Sigmoid colon (tissue), 7 donors: ENCODE measurements around the gene ZYX. TPM values are rescaled to one million over a fixed set of nuclear protein-coding genes. Genes with fewer than 3 reads are reported as not detected.

Source experiments
- DNase-seq: peaks from one replicate; pipeline ENCODE4 v3.0.0-alpha.2; 2019
- H3K27ac ChIP-seq, 4 donors: fragments of 200-600 bp; sonication (generic); one replicate each; pipeline ENCODE4 v1.5.1; 2016 to 2019; ENCODE audit warnings: mild to moderate bottlenecking in 1 of 4
- H3K27me3 ChIP-seq, 3 donors: fragments of 200-600 bp; sonication (generic); one replicate each; pipeline ENCODE4 v1.5.1; 2019; ENCODE audit warnings: mild to moderate bottlenecking in 1 of 3
- H3K36me3 ChIP-seq, 4 donors: fragments of 200-600 bp; sonication (generic); one replicate each; pipeline ENCODE4 v1.5.1; 2016 to 2019
- H3K4me1 ChIP-seq, 4 donors: fragments of 200-600 bp; sonication (generic); one replicate each; pipeline ENCODE4 v1.5.1; 2017 to 2019
- H3K4me3 ChIP-seq, 4 donors: fragments of 200-600 bp; sonication (generic); one replicate each; pipeline ENCODE4 v1.5.1; 2017 to 2019; ENCODE audit warnings: mild to moderate bottlenecking in 2 of 4, moderate library complexity in 1 of 4
- H3K9me3 ChIP-seq, 4 donors: fragments of 200-600 bp in 3 of 4; sonication (generic) in 3 of 4; one replicate each; pipeline versions ENCODE4 v1.5.1 to v1.6.1; 2013 to 2019
- EP300 ChIP-seq, 4 donors: sonication (generic); formaldehyde crosslinking; IDR thresholded peaks; one replicate each; pipeline ENCODE4 v1.6.1; 2017; ENCODE audit warnings: antibody characterized with exemption in 4 of 4
- POLR2A ChIP-seq, 2 donors: fragments of 450-650 bp; IDR thresholded peaks; one replicate each; pipeline ENCODE4 v1.6.1; 2016; ENCODE audit warnings: antibody characterized with exemption in 2 of 2, mild to moderate bottlenecking in 2 of 2, moderate library complexity in 2 of 2
- POLR2AphosphoS5 ChIP-seq, 4 donors: sonication (generic); formaldehyde crosslinking; IDR thresholded peaks; one replicate each; pipeline ENCODE4 v1.6.1; 2017; ENCODE audit warnings: antibody characterized with exemption in 4 of 4
- WGBS, 2 donors: extraction: QIAGEN DNeasy Blood & Tissue Kit; methylation state at CpG; one replicate each; pipeline ENCODE4 v1.1.7; 2013; 5-methylcytosine and 5-hydroxymethylcytosine counted together
- intact Hi-C: fragments of 100-400 bp; cut with DNase I; formaldehyde crosslinking; loops from one replicate; pipeline ENCODE4 v1.15.1; 2023
- polyA plus RNA-seq, 3 donors: library from polyadenylated mRNA; stranded (reverse); fragments of 200-250 nt; gene quantifications; one replicate each; pipeline ENCODE4 v1.2.3, GENCODE V29; 2013
- total RNA-seq, 4 donors: library from RNA; depleted of rRNA; stranded (reverse); fragments of >200 nt; gene quantifications; one replicate each; pipeline ENCODE4 v1.1.0, GENCODE V29; 2016
- TF ChIP-seq, protein P1 (sequence below), 4 experiments: fragments of 450-650 bp in 3 of 4; fragments of 200-600 bp in 1 of 4; IDR thresholded peaks; one replicate each; pipeline ENCODE4 v1.5.1; 2016 to 2019; ENCODE audit warnings: antibody characterized with exemption in 4 of 4, mild to moderate bottlenecking in 3 of 4, moderate library complexity in 2 of 4
- donor health status: healthy with polysubstance abuse.
- donor health status: Bipolar disorder and iron deficiency.
- donor health status: healthy.

The ZYX gene
- total and polyA plus RNA-seq, 7 donors: 34.4 to 218 (median 82.4) TPM

GRCh38 chr7:143355450-143356385 lies 25.4 kb upstream of the ZYX start:
- H3K27ac ChIP-seq: no peak overlapping the region
- intact Hi-C loops: no loop called here

DNA sequence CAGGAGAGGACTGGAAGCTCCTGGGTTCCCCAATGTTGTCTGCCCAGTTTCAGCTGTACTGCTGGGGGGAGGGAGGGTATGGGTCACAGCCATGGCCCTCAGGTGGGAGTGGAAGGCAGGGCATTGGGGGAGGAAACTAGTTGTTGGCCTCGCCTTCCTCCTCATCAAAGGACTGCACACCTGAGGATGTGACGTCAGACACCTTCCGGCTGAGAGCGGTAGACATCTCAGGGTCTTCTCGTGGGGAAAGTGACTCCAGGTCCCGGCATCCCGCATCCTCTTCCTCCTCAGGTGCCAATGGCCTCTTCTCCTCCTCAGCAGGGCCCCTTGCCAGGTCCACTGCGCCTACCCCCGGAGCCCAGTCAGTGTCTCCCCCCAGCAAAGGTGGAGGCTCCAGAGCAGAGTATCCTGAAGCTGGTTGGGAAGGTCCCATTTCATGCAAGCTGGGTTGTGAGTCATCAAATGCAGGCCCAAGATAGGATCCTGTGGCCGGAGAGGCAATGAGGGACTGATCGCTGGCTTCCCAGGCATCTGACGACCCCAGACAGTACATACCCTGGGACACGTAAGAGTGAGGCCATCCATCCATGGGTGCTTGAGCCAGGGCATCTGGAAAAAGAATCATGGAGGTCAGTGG lies 24.6 kb upstream of the ZYX start:
- Histone ChIP-seq H3K36me3 (peaks cover 0 to 8% (median 0%) of the 10 kb centered on the region in 4 donors), H3K27ac (no peak overlapping the region), H3K4me3 (no peak overlapping the region), H3K9me3 (no peaks in the 10 kb centered on the region), H3K27me3 (peaks cover 0 to 7% (median 0%) of the 10 kb centered on the region in 3 donors), H3K4me1 (peaks cover 0 to 9% (median 5%) of the 10 kb centered on the region in 4 donors)
- intact Hi-C loops: no loop called here
- DNase-seq: no peak
- WGBS, 2 donors: 94 to 96% methylated on average over 13 of the region's 13 CpGs
- TF ChIP-seq POLR2AphosphoS5 (IDR thresholded peaks at IDR 0.05): no peak
- TF ChIP-seq POLR2A (IDR thresholded peaks at IDR 0.05): no peak
- TF ChIP-seq, protein P1, sequence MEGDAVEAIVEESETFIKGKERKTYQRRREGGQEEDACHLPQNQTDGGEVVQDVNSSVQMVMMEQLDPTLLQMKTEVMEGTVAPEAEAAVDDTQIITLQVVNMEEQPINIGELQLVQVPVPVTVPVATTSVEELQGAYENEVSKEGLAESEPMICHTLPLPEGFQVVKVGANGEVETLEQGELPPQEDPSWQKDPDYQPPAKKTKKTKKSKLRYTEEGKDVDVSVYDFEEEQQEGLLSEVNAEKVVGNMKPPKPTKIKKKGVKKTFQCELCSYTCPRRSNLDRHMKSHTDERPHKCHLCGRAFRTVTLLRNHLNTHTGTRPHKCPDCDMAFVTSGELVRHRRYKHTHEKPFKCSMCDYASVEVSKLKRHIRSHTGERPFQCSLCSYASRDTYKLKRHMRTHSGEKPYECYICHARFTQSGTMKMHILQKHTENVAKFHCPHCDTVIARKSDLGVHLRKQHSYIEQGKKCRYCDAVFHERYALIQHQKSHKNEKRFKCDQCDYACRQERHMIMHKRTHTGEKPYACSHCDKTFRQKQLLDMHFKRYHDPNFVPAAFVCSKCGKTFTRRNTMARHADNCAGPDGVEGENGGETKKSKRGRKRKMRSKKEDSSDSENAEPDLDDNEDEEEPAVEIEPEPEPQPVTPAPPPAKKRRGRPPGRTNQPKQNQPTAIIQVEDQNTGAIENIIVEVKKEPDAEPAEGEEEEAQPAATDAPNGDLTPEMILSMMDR (IDR thresholded peaks at IDR 0.05): no peak
- TF ChIP-seq EP300 (IDR thresholded peaks at IDR 0.05): no peak

More at GRCh38 chr7:143355450-143356385, 25.4 kb upstream of the ZYX start:
- Histone ChIP-seq H3K9me3 (no peaks in the 10 kb centered on the region), H3K4me3 (no peak overlapping the region), H3K4me1 (peaks cover 0 to under 1% (median 0%) of the 10 kb centered on the region in 4 donors), H3K27me3 (no peaks in the 10 kb centered on the region), H3K36me3 (peaks cover 0 to 8% (median 0%) of the 10 kb centered on the region in 4 donors)
- WGBS, 2 donors: 91 to 92% methylated on average over 16 of the region's 16 CpGs
- TF ChIP-seq EP300 (IDR thresholded peaks at IDR 0.05): no peak
- TF ChIP-seq POLR2AphosphoS5 (IDR thresholded peaks at IDR 0.05): no peak
- no peak for TF ChIP-seq POLR2A (IDR thresholded peaks at IDR 0.05)
- TF ChIP-seq, protein P1 (IDR thresholded peaks at IDR 0.05): no peak
- no peak for DNase-seq

DNA sequence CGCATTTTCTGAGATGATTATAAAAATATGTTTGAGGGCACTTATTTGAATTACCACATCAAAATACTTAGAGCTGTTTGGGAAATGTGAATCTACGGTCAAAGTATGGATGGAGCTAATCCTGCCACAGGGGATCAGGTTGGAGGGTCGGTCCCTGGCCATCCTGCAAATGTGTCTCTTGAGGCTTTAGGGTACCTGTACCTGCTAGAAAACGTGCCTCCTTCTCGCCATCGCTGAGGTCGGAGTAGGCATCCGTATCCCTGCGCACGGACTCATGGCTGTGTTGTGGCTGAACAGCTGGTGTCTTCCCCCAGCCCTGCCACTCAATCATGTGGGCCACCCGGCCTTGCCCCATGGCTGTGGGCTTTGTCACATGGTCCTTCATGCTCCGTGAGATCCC lies 22.5 kb upstream of the ZYX start:
- Histone ChIP-seq H3K9me3 (no peaks in the 10 kb centered on the region), H3K36me3 (peaks cover 0 to 8% (median 0%) of the 10 kb centered on the region in 4 donors), H3K27me3 (peaks cover 0 to 16% (median 3%) of the 10 kb centered on the region in 3 donors), H3K4me1 (peaks cover 0 to 23% (median 17%) of the 10 kb centered on the region in 4 donors), H3K27ac (no peak overlapping the region), H3K4me3 (no peak overlapping the region)
- no peak for DNase-seq
- intact Hi-C loops: no loop called here
- TF ChIP-seq, protein P1 (IDR thresholded peaks at IDR 0.05): no peak
- TF ChIP-seq POLR2AphosphoS5 (IDR thresholded peaks at IDR 0.05): no peak
- 90 to 92% methylated on average over 12 of the region's 12 CpGs for WGBS, 2 donors

DNA sequence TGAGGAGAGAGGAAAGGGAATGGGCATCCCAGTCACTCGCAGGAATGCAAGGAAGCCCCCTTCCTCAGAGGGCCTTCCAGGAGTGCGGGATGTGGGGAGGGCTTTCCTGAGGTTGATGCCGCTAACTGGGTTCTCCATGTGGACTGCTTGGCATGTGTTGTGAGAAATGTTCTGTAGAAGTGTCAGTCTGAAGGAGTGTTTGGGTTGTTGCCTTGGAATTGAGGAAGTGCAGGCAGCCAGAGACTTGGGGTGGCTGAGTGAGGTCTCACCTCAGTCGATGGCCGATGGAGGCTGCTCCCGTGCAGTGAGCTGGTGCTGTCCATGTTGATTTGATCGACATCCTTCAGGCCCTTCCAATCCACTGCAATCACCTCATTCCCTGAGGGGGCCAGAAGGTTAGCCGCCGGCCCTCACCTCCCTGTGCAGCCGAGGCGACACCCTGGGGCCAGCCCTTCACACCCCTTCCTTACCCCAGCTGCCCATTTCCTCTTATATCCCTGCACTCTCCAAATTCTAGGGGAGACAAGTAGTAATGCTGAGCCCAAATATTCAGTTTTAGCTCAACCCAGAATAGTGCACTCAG lies 21.3 kb upstream of the ZYX start:
- WGBS, 2 donors: 73 to 78% methylated on average over 11 of the region's 11 CpGs
- Histone ChIP-seq H3K36me3 (peaks cover 0 to 8% (median 0%) of the 10 kb centered on the region in 4 donors), H3K27ac (no peak overlapping the region), H3K27me3 (peaks cover 0 to 16% (median 3%) of the 10 kb centered on the region in 3 donors), H3K4me1 (peaks cover 0 to 23% (median 17%) of the 10 kb centered on the region in 4 donors), H3K9me3 (no peaks in the 10 kb centered on the region), H3K4me3 (no peak overlapping the region)
- no peak for DNase-seq
- TF ChIP-seq EP300 (IDR thresholded peaks at IDR 0.05) (no peak), POLR2AphosphoS5 (IDR thresholded peaks at IDR 0.05) (no peak), POLR2A (IDR thresholded peaks at IDR 0.05) (no peak)
- TF ChIP-seq, protein P1 (IDR thresholded peaks at IDR 0.05): no peak
- intact Hi-C loops: loop anchor here (5.0 kb wide), 1 partner anchor 52 kb away; no protein-coding TSS in a partner anchor
